Natural killer cell treated with Interleukin-12 subunit alpha and Interleukin-12 subunit beta and Interleukin-15 and Interleukin-18, amount 100 ng/mL, for 72 hours (primary cell): ENCODE data around the gene CPEB2. TPM values are rescaled to one million over a fixed set of nuclear protein-coding genes. Genes with fewer than 3 reads are reported as not detected.

ENCODE experiments used
- ATAC-seq, 2 donors: fragments of 150-1000 bp; cut with Tn5 transposase in 1 of 2; sonication (Bioruptor Pico), chemical (Tn5 transposase) in 1 of 2; 2 replicates each; pipeline ENCODE4 v1.10.0; 2021
- DNase-seq: peaks from one replicate; pipeline ENCODE4 v3.0.0; 2022; ENCODE audit warnings: low spot score
- H3K27ac Mint-ChIP-seq, 2 donors: 1 replicate in 1 of 2; 2 replicates in 1 of 2; pipeline ENCODE4 v1.8.0; 2022; ENCODE audit warnings: mixed read lengths in 2 of 2, mild to moderate bottlenecking in 1 of 2, moderate library complexity in 1 of 2
- H3K27me3 Mint-ChIP-seq, 2 donors: 1 replicate in 1 of 2; 2 replicates in 1 of 2; pipeline ENCODE4 v1.8.0; 2022; ENCODE audit warnings: mixed read lengths in 2 of 2
- H3K36me3 Mint-ChIP-seq: one replicate; pipeline ENCODE4 v1.8.0; 2022; ENCODE audit warnings: mixed read lengths
- H3K4me1 Mint-ChIP-seq, 2 donors: 1 replicate in 1 of 2; 2 replicates in 1 of 2; pipeline ENCODE4 v1.8.0; 2022; ENCODE audit warnings: low read depth in 2 of 2, mixed read lengths in 2 of 2, mild to moderate bottlenecking in 1 of 2
- H3K4me3 Mint-ChIP-seq: one replicate; pipeline ENCODE4 v1.8.0; 2022; ENCODE audit warnings: mixed read lengths
- H3K9me3 Mint-ChIP-seq: 2 replicates; pipeline ENCODE4 v1.8.0; 2022; ENCODE audit warnings: mixed read lengths
- total RNA-seq, 2 donors: library from RNA; stranded (reverse); gene quantifications; one replicate each; pipeline ENCODE4 v1.2.3, GENCODE V29; 2022

The CPEB2 gene
- total RNA-seq, result 1 to 10 TPM; 5.4 to 8.6 TPM

GRCh38 chr4:15001869-15002658 lies at the start of gene CPEB2:
TSS of gene CPEB2 (plus strand) at chr4:15002481. CDS start at chr4:15002674, 193 bp downstream.
- H3K27ac Mint-ChIP-seq, result peak within 1 kb of the TSS; percentile 82 to 90
- H3K36me3 Mint-ChIP-seq, result no peaks in the 10 kb centered on the region
- peaks cover 19 to 31% of the 10 kb centered on the region in 2 donors for H3K4me1 Mint-ChIP-seq
- no peaks in the 10 kb centered on the region for H3K9me3 Mint-ChIP-seq
- no peaks in the 10 kb centered on the region for H3K27me3 Mint-ChIP-seq
- ATAC-seq, result peak; percentile 84 to 88
- H3K4me3 Mint-ChIP-seq, result peak within 1 kb of the TSS; percentile 91
- DNase-seq, result peak; percentile 94

- Mint-ChIP-seq H3K27me3 (peaks cover 13 to 30% of the 10 kb centered on the region in 2 donors), H3K4me3 (no peak overlapping the region), H3K9me3 (no peaks in the 10 kb centered on the region), H3K27ac (no peak overlapping the region), H3K4me1 (no peaks in the 10 kb centered on the region), H3K36me3 (no peaks in the 10 kb centered on the region)
- DNase-seq, result no peak
- no peak for ATAC-seq
Measured at GRCh38 chr4:14958436-14958835, 43.8 kb upstream of the CPEB2 start.

DNA sequence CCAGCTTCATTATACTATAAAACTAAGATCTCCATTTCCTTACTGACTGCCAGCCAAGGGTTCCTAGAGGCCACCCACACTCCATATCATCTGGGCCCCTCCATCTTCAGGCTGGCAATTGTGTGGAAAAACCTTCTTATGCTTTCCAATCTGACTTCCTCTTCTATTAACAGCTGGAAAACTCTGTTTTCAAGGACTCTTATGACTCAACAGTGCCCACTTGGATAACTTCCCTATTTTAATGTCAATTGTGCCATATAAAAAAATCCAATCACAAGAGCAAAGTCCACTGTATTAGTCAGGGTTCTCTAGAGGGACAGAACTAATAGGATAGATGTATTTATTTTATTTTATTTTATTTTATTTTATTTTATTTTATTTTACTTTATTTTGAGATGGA lies 41.0 kb upstream of the CPEB2 start:
- Mint-ChIP-seq H3K27me3 (peaks cover 14 to 25% of the 10 kb centered on the region in 2 donors), H3K9me3 (no peaks in the 10 kb centered on the region), H3K4me3 (no peak overlapping the region), H3K4me1 (no peaks in the 10 kb centered on the region), H3K27ac (no peak overlapping the region), H3K36me3 (no peaks in the 10 kb centered on the region)
- DNase-seq, result no peak
- ATAC-seq, result no peak

- Mint-ChIP-seq H3K27ac (no peak overlapping the region), H3K4me1 (no peaks in the 10 kb centered on the region), H3K9me3 (no peaks in the 10 kb centered on the region), H3K27me3 (peaks cover 18 to 25% of the 10 kb centered on the region in 2 donors), H3K36me3 (no peaks in the 10 kb centered on the region), H3K4me3 (no peak overlapping the region)
- ATAC-seq, result no peak
- DNase-seq, result no peak
Measured at GRCh38 chr4:14965071-14965470, 37.2 kb upstream of the CPEB2 start.

GRCh38 chr4:14967982-14968381 lies 34.3 kb upstream of the CPEB2 start:
- Mint-ChIP-seq H3K27me3 (peaks cover 21 to 41% of the 10 kb centered on the region in 2 donors), H3K9me3 (no peaks in the 10 kb centered on the region), H3K4me3 (no peak overlapping the region), H3K36me3 (peaks cover 4% of the 10 kb centered on the region), H3K4me1 (no peaks in the 10 kb centered on the region), H3K27ac (no peak overlapping the region)
- DNase-seq (no peak), ATAC-seq (no peak)

DNA sequence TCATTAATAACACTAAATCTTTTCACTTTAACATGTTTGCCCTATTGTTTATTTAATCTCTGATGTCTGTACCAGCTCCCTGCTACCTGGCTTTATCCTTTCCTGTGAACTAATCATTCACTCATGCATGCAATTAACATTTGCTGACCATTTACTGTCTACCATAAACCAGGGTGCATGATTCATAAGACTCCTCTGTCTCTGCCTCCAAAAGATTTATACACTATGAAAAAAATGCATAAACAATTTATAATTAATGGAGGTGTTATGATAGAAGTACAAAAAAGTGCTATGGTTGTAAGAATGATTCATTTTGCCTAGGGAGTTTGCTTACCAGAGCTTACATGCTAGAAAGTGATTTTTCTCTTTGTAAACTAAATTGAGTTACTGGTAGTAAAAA lies 24.5 kb upstream of the CPEB2 start:
- Mint-ChIP-seq H3K27me3 (peaks cover 15 to 25% of the 10 kb centered on the region in 2 donors), H3K9me3 (no peaks in the 10 kb centered on the region), H3K4me3 (no peak overlapping the region), H3K27ac (no peak overlapping the region), H3K36me3 (peaks cover 11% of the 10 kb centered on the region), H3K4me1 (no peaks in the 10 kb centered on the region)
- ATAC-seq, result no peak
- DNase-seq, result no peak

- no peaks in the 10 kb centered on the region for H3K4me1 Mint-ChIP-seq
- peaks cover 10 to 17% of the 10 kb centered on the region in 2 donors for H3K27me3 Mint-ChIP-seq
- no peak overlapping the region for H3K27ac Mint-ChIP-seq
- DNase-seq (no peak), ATAC-seq (no peak)
- no peaks in the 10 kb centered on the region for H3K9me3 Mint-ChIP-seq
- no peaks in the 10 kb centered on the region for H3K36me3 Mint-ChIP-seq
- H3K4me3 Mint-ChIP-seq, result no peak overlapping the region
Measured at GRCh38 chr4:14984448-14984847, 17.8 kb upstream of the CPEB2 start.

- Mint-ChIP-seq H3K36me3 (no peaks in the 10 kb centered on the region), H3K4me3 (no peak overlapping the region), H3K4me1 (no peaks in the 10 kb centered on the region), H3K27ac (no peak overlapping the region), H3K27me3 (peaks cover 6 to 12% of the 10 kb centered on the region in 2 donors), H3K9me3 (no peaks in the 10 kb centered on the region)
- ATAC-seq (no peak), DNase-seq (no peak)
Measured at GRCh38 chr4:14985161-14985560, 17.1 kb upstream of the CPEB2 start.

- Mint-ChIP-seq H3K9me3 (no peaks in the 10 kb centered on the region), H3K4me3 (no peak overlapping the region), H3K36me3 (no peaks in the 10 kb centered on the region), H3K27me3 (peaks cover 6 to 12% of the 10 kb centered on the region in 2 donors), H3K4me1 (no peaks in the 10 kb centered on the region), H3K27ac (no peak overlapping the region)
- no peak for DNase-seq
- ATAC-seq, result no peak
Measured at GRCh38 chr4:14985843-14986242, 16.4 kb upstream of the CPEB2 start.

- no peak overlapping the region for H3K4me3 Mint-ChIP-seq
- H3K27me3 Mint-ChIP-seq, result peaks cover 8 to 12% of the 10 kb centered on the region in 2 donors
- H3K9me3 Mint-ChIP-seq, result no peaks in the 10 kb centered on the region
- H3K27ac Mint-ChIP-seq, result no peak overlapping the region
- no peaks in the 10 kb centered on the region for H3K36me3 Mint-ChIP-seq
- no peaks in the 10 kb centered on the region for H3K4me1 Mint-ChIP-seq
- no peak for ATAC-seq
- DNase-seq, result no peak
Measured at GRCh38 chr4:14987054-14987453, 15.2 kb upstream of the CPEB2 start.

GRCh38 chr4:14990484-14990883 lies 11.8 kb upstream of the CPEB2 start:
- Mint-ChIP-seq H3K9me3 (no peaks in the 10 kb centered on the region), H3K27ac (no peak overlapping the region), H3K36me3 (no peaks in the 10 kb centered on the region), H3K27me3 (peaks cover 20 to 32% of the 10 kb centered on the region in 2 donors), H3K4me1 (peaks cover 0 to 7% of the 10 kb centered on the region in 2 donors), H3K4me3 (no peak overlapping the region)
- DNase-seq (no peak), ATAC-seq (no peak)

GRCh38 chr4:14994242-14994641 lies 8.0 kb upstream of the CPEB2 start:
- H3K27ac Mint-ChIP-seq, result no peak overlapping the region
- peaks cover 19 to 20% of the 10 kb centered on the region in 2 donors for H3K27me3 Mint-ChIP-seq
- H3K4me1 Mint-ChIP-seq, result peaks cover 3 to 12% of the 10 kb centered on the region in 2 donors
- no peak overlapping the region for H3K4me3 Mint-ChIP-seq
- no peak for ATAC-seq
- H3K36me3 Mint-ChIP-seq, result no peaks in the 10 kb centered on the region
- H3K9me3 Mint-ChIP-seq, result no peaks in the 10 kb centered on the region
- DNase-seq, result no peak

- DNase-seq, result peak; percentile 62
- H3K27me3 Mint-ChIP-seq, result no peaks in the 10 kb centered on the region
- peak overlapping the region; percentile 82 to 90 for H3K27ac Mint-ChIP-seq
- H3K4me3 Mint-ChIP-seq, result peak overlapping the region; percentile 91
- peak; percentile 3 to 21 for ATAC-seq
- no peaks in the 10 kb centered on the region for H3K36me3 Mint-ChIP-seq
- peaks cover 17 to 28% of the 10 kb centered on the region in 2 donors for H3K4me1 Mint-ChIP-seq
- no peaks in the 10 kb centered on the region for H3K9me3 Mint-ChIP-seq
Measured at GRCh38 chr4:15001248-15001868, 923 bp upstream of the CPEB2 start.

DNA sequence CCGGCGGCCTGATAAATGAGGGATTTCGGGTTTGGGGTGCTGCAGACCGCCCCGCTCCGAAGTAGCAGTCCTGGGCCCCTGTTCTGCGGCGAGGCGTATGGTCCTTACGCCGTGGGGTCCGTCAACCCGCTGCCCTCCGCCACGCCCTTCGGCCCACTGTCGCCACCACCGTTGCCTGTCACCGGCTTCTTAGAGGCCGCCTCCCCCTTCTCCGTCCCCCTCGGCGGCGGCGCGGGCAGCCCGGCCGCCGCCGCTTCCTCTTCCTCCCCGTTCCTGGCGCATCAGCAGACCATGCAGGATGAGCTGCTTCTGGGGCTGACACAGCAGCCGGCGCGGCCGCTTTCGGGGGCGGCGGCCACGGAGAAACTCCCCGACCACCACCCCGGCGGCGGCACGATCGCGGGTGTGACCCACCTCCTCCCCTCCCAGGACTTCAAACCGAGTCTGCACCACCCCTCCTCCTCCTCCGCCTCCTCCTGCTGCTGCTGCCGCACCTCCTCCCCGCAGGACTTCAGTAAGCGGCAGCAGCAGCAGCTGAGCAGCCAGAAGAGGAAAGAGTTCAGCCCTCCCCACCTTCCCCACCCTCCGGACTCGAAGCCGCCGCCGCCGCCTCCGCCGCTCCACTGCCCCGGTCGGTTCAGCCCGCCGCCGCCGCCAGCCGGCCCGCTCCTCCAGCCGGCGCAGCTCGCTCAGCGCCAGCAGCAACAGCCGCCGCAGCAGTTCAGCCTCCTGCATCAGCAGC lies 549 bp downstream of the CPEB2 start:
- ATAC-seq (peak; percentile 58 to 70), DNase-seq (peak; percentile 87)
- Mint-ChIP-seq H3K4me1 (peaks cover 19 to 31% of the 10 kb centered on the region in 2 donors), H3K27me3 (no peaks in the 10 kb centered on the region), H3K9me3 (no peaks in the 10 kb centered on the region), H3K36me3 (no peaks in the 10 kb centered on the region), H3K27ac (peak overlapping the region; percentile 82 to 90), H3K4me3 (peak overlapping the region; percentile 91)
